ENCODE data around the gene UNG.

UNG gene

DNA sequence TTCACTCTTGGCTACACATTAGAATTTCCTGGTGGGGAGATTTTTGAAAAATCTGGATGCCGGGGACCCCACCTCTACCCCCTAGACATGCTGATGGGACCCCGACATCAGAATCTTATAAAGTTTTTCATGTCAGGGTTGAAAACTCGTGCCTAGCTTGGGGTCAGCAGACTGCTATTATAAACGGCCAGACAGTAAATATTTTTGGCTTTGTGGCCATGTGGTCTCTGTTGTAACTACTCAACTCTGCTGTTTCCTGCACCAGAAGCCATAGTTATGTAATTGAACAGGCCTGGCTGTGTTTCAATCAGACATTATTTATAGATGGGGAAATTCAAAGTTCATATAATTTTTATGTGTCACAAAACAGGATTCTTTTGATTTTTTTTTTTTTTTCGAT is 60.6 kb downstream of the UNG start:
- DNase-seq = no peak

DNA sequence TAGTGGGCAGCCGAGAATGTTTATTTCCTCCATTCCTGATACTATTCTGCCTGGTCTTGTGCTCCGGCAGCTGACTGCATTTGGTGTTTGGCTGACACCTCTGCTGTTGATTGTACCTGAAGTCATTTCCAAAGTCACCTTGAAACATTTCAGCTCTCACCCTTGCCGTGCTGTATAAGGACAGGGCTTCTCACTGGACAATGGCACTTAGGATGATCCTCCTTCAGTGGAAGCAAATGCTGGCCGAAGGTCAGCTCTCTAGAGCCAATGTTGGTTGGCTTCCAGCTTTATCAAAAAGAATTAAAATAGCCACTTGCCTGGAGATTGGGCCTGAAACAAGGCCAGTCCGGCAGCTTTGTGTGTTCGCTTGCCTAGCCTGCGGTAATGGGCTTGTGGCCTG is 63.0 kb downstream of the UNG start:
- no peak for DNase-seq
